DMS79 treated with DMSO at 0.1 percent for 48 hours (cell line): ENCODE measurements around the gene DRGX.

Experiments
- DNase-seq: peaks from one replicate; lab custom pipeline; 2025; lab: John Stamatoyannopoulos, UW

Gene DRGX

GRCh38 chr10:49338604-49339003 lies 57.3 kb downstream of the DRGX start:
- no peak for DNase-seq

DNA sequence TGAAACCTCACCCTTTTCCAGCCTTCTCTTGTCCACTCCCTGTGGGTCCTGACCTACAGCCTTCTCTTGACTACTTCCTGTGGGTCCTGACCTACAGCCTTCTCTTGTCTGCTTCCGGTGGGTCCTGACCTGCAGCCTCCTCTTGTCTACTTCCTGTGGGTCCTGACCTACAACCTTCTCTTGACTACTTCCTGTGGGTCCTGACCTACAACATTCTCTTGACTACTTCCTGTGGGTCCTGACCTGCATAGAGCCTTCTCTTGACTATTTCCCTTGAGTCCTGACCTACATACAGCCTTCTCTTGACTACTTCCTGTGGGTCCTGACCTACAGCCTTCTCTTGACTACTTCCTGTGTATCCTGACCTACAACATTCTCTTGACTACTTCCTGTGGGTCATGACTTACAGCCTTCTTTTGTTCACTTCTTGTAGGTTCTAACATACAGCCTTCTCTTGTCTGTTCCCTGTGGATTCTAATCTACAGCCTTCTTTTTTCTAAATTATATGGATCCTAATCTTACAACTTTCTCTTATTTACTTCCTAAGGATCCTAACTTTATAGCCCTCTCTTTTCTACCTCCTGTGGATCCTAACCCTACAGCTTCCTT lies 60.4 kb downstream of the DRGX start:
- no peak for DNase-seq

GRCh38 chr10:49334964-49335363 lies 60.9 kb downstream of the DRGX start:
- no peak for DNase-seq

DNA sequence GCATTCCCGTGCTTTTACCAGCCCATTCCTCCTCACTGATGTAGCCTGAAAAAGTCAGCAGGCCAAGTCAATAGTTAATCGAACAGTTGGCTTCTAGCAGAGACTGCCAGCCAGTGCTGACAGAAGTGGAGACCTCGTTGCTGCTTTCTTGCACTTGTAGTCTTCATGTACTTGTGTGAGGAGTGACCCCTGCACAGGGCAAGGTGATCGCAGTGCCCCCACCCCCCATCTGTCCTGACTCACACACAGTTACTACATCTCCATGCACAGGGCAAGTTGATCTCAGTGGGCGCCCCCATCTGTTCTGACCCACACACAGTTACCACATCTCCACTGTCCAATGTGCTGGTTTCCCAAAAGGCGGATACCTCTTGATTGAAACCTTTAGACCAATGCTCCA lies 62.7 kb downstream of the DRGX start:
- DNase-seq = no peak

GRCh38 chr10:49332768-49333167 lies 63.1 kb downstream of the DRGX start:
- no peak for DNase-seq

DNA sequence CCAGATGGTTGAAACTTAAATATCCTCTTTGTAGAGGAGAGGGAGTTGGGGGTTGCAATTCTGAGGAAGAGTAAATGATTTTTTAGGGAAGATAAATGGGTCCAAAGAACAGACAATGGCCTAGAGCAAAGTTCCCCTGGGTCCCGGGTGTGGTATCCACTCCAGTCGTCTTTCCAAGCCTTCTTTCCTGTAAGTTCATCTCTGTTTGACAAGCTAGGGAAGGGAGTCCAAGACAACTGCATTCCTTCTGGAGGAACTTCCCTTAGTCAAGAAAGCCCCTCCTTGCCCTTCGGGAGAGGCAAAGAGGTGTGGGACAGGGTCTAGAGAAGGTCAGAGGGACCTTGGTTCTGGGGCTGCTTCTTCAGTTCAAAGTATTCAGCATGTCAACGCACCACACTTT lies 63.6 kb downstream of the DRGX start:
- no peak for DNase-seq

- no peak for DNase-seq
Measured at GRCh38 chr10:49331431-49331830, 64.5 kb downstream of the DRGX start.

DNA sequence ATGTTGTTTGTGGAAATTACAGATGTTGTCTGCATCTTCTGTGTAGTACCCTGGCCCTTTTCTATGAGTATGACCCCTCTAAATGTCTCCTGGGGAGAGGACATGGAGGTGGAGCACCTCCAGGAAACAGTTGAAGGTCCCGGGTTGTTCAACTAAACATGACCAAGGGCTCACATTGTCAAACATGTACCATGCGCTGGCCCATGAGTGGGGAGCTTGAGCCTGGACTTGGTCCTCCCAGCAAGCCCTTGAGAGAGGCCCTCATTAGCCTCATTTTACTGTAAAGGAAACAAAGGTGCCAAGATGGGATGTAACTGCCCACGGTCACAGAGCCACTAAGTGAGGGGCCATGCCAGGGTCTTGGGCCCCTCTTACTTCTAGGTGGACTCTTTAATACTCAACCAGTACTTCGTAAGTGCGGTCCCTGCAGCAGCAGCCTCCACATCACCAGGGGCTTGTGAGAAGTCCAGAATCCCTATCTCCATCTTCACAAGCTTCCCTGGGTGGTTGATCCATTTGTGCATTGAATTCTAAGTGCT lies 65.7 kb downstream of the DRGX start:
- DNase-seq = no peak

- DNase-seq = no peak
Measured at GRCh38 chr10:49329146-49329505, 66.8 kb downstream of the DRGX start.

- no peak for DNase-seq
Measured at GRCh38 chr10:49328401-49329145, 67.3 kb downstream of the DRGX start.

GRCh38 chr10:49327036-49327813 lies 68.7 kb downstream of the DRGX start:
- DNase-seq = no peak

- no peak for DNase-seq
Measured at GRCh38 chr10:49325916-49326783, 69.7 kb downstream of the DRGX start.

DNA sequence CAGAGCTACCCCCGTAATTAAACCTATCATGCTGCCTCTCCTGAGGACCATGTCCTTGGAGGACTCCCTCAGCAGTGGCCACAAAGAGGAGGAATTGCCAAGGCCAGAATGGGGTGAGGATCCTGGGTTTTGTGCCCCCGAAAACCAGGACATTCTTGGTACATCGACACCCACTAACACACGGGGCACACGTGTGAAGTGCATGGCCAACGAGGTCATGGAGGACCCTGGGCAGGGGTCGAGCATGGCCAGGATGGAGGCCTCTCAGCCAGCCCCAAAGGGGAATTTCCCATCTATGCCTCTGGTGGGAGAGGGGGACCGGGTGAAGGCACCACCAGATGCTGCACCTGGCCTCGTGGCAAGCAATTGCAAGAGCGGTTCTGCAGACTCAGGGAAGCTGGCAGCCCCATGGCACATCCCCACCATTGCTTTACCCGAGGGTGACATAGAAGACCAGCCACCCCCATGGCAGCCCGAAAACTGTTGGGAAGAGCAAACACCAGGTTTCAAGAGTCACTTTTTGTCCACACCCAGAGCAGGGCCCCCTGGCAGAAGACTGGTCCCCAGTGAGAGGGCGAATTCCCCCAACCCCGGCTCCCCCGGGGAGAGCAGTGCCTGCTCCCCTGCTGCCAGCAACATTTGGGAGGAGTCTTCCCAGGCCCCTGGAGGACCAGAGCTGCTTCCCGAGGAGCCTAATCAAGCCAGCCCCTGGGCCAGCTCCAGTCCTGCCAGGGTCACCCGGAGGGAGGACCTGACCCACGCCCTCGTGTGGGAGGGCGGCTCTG lies 70.6 kb downstream of the DRGX start:
- DNase-seq = no peak

DNA sequence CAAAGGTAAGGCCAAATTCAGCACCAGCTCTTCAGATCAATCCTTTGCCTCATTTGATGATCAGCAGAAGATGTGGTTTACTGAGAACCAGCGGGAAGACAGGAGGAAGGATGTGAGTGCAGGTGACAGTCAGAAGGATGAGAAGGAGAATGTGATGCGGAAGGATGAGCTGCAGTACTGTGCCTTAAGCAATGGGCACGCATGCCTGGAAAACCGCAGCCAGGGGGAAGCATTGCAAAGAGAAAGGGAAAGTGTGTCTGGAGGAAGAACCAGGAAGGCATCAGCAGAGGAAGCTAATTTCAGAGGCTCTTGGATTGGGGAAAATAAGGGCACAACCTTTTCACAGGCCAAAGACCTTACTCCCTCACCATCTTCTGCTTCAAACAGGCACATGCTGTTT lies 71.2 kb downstream of the DRGX start:
- no peak for DNase-seq

- DNase-seq = no peak
Measured at GRCh38 chr10:49323896-49324270, 72.0 kb downstream of the DRGX start.

DNA sequence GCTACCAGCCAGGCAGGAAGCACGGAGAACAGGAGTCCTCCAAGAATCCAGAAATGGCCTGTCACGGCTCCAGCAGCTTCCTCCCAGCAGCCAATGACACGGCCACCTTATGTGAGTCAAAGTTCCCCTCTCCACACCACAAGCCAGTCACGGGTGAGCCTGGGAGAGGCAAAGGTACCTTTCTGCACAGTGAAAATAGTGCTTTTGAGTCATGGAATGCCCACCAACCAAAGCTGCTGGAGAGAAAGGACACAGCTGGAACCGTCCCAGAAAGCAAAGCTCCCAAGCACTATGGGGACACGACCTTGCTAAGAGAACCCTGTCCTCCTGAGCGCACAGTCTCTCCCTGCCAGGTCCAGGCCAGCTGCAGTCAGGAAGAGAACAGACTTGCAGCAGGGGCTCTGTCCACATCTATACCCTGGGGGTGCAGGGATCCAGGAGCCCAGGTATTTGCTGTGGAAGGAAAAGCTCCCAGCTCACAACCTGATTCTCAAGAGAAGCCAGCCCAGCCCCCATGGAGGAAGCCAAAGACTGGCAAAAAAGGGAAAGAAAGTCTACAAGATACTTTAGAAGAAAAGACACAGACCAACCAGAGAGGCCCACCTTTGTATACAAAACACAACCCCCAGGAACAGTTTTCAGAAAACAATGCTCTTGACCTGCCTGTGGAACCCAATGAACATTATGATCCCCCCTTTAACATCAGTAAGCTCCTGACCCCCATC lies 72.6 kb downstream of the DRGX start:
- no peak for DNase-seq

DNA sequence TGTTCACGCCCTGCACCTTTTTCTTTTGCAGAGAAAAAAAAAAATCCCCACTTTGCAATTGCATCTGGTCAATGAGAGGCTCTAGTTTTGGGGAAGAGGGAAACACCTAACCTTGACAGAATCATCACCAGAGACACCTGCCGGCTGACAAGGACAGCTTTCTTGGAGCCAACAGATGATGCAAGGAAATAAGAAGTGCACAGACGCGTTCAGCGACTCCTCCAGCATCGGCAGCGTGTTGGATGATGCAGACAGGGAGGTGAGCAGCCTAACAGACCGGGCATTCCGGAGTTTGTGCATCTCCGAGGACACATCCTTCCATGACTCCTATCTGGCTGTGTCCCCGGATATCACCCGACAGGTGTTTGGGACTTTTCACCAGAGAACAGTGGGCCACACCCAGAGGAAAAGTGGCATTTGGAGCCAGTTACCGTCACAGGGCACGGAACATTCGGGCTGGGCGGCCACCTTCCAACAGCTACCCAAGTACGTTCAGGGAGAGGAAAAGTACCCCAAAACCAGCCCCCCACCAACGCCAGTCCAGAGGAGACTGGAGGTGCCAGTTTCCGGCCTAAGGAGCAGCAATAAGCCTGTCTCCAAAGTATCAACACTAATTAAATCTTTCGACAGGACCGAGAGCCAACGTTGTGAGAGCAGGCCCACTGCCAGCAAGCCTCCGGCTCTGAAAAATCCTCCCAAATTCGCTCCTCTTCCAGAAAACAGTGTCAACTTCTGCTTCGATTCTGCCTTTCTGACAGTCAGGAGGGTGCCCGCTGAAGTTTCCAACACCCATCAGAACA lies 73.3 kb downstream of the DRGX start:
- DNase-seq = no peak

DNA sequence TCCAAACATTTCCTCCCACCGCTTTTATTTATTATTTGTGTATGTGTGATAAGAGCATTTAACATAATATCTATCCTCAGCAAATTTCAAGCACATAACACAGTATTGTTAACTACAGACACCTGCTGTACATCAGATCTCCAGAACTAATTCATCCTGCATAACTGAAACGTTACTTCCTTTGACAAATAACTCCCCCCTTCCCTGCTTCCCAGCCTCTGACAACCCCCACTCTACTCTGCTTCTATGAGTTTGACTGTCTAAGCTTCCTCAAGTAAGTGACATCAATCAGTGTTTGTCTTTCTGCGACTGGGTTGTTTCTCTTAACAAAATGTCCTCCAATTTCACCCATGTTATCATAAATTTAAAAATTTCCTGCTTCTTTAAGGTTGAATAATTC lies 74.9 kb downstream of the DRGX start:
- DNase-seq = no peak

DNA sequence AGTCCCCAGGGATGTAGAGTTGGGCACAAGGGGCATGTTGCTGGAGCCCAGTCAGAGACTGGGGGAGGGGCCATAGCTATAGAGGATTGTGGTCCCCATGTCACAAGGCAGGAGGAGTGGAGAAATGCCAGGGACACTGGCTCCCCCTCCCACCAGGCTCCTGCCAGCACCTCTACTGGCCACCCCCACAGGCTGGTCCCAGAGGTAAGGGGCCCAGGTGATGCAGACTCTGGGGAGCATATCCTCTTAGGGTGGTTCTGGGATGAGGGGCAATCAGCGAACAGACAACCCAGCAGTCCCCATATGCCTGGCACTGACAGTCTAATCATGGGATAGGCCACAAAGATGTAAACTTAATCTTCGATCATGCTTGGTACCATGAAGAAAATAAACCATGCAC lies 75.7 kb downstream of the DRGX start:
- DNase-seq = no peak

DNA sequence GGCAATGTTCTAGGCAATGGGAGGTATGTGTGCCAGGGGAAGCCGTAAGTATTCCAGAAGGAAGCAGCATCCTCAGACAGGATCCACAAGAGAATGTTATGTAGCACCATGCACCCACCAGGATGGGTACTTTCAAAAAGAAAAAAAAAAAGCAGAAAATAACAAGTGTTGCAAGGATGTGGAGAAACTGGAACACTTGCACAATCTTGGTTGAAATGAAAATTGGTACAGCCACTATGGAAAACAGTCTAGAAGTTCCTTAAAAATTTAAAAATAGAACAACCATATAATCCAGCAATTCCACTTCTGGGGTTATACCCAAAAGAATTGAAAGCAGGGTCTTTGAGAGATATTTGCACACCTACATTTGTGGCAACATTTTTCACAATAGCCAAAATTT lies 76.7 kb downstream of the DRGX start:
- DNase-seq = no peak
